Left ventricle myocardium inferior (tissue), 1 donor: ENCODE data around the gene CDKL1. TPM values are rescaled to one million over a fixed set of nuclear protein-coding genes. Genes with fewer than 3 reads are reported as not detected.

Source experiments
- DNase-seq: peaks from one replicate; pipeline ENCODE4 v3.0.0-alpha.2; 2020
- H3K27ac ChIP-seq: fragments of 200-600 bp; replicated peaks from 2 replicates; pipeline ENCODE4 v1.8.0; 2021
- H3K27me3 ChIP-seq: fragments of 200-600 bp; 2 replicates; pipeline ENCODE4 v1.8.0; 2021; ENCODE audit warnings: low read depth
- H3K36me3 ChIP-seq: fragments of 200-600 bp; 2 replicates; pipeline ENCODE4 v1.8.0; 2021
- H3K4me1 ChIP-seq: fragments of 200-600 bp; 2 replicates; pipeline ENCODE4 v1.8.0; 2021
- H3K4me3 ChIP-seq: fragments of 200-600 bp; 2 replicates; pipeline ENCODE4 v1.8.0; 2021; ENCODE audit warnings: mild to moderate bottlenecking, moderate library complexity
- H3K9me3 ChIP-seq: fragments of 200-600 bp; replicated peaks from 2 replicates; pipeline ENCODE4 v1.8.0; 2021
- CTCF ChIP-seq: fragments of 200-600 bp; IDR thresholded peaks from 2 replicates; pipeline ENCODE4 v1.8.0; 2021; ENCODE audit warnings: antibody characterized with exemption, mild to moderate bottlenecking, borderline replicate concordance
- intact Hi-C: fragments of 100-400 bp; cut with micrococcal nuclease; formaldehyde crosslinking; loops from one replicate; pipeline ENCODE4 v1.11.0; 2022
- total RNA-seq: library from RNA; stranded (reverse); fragmentation: NEBNext Ultra II Directional; extraction: Animal tissue kit (Norgen Biotek cat#: 25700); gene quantifications from one replicate; pipeline ENCODE4 v1.2.1, GENCODE V29; 2021
- donor health status: DM: no; HTN: yes; CAD: no; lungs with severe emphysema.

Gene CDKL1
- total RNA-seq, 1 donor from 2014 or later: 1.3 TPM

GRCh38 chr14:50334211-50334610, 62.5 kb downstream of the CDKL1 start:
- Histone ChIP-seq H3K36me3 (peaks cover 4% of the 10 kb centered on the region), H3K9me3 (no peaks in the 10 kb centered on the region), H3K4me3 (no peak overlapping the region), H3K27ac (peak overlapping the region; percentile 83), H3K4me1 (peaks cover 48% of the 10 kb centered on the region), H3K27me3 (no peaks in the 10 kb centered on the region)
- intact Hi-C loops: no loop called here
- TF ChIP-seq CTCF: no peak
- no peak for DNase-seq

DNA sequence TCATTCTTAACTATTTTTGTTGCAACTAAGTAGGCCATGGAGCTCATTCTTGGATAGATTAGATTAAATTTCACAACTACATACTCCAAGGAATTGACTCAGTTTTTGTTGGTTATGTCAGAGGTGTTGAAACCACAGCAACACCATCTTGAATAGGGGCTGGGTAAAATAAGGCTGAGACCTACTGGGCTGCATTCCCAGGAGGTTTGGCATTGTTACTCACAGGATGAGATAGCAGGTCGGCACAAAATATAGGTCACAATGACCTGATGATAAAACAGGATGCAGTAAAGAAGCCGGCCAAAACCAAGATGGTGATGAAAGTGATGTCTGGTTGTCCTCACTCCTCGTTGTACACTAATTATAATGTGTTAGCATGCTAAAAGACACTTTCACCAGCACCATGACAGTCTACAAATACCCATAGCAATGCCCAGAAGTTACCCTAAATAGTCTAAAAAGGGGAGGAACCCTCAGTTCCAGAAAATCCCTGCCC, 63.6 kb downstream of the CDKL1 start:
- peak; percentile 48 for DNase-seq
- TF ChIP-seq CTCF: no peak
- H3K4me3 ChIP-seq: no peak overlapping the region
- peaks cover 13% of the 10 kb centered on the region for H3K36me3 ChIP-seq
- peak overlapping the region; percentile 62 for H3K27ac ChIP-seq
- no peaks in the 10 kb centered on the region for H3K27me3 ChIP-seq
- peaks cover 48% of the 10 kb centered on the region for H3K4me1 ChIP-seq
- H3K9me3 ChIP-seq: no peaks in the 10 kb centered on the region
- intact Hi-C loops: no loop called here

DNA sequence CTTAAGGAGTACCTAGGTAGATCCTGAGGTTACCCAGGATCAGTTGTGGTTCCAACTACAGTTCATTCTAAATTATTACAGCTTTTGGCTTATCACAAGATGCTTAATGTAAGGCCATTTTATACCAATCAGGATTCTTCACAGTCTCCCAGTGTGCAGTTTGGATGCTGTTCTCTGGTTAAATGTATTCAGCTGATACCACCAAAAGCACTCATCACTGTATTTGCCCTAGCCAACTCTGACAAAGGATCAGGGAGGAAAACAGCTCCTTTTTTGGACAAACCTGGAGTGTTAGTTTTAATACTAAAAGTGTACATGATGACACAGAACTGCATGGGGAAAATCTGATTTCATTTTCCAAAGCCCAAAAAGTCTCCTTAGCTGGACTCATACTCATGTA, 65.1 kb downstream of the CDKL1 start:
- Histone ChIP-seq H3K27me3 (no peaks in the 10 kb centered on the region), H3K36me3 (peaks cover 13% of the 10 kb centered on the region), H3K4me3 (no peak overlapping the region), H3K9me3 (no peaks in the 10 kb centered on the region), H3K27ac (no peak overlapping the region), H3K4me1 (peaks cover 43% of the 10 kb centered on the region)
- intact Hi-C loops: no loop called here
- no peak for TF ChIP-seq CTCF
- no peak for DNase-seq

GRCh38 chr14:50321009-50321660, 75.5 kb downstream of the CDKL1 start:
- peak; percentile 24 for DNase-seq

GRCh38 chr14:50320283-50320682, 76.4 kb downstream of the CDKL1 start:
- DNase-seq: no peak
- Histone ChIP-seq H3K27me3 (no peaks in the 10 kb centered on the region), H3K27ac (peak overlapping the region; percentile 73), H3K9me3 (no peaks in the 10 kb centered on the region), H3K36me3 (peaks cover 22% of the 10 kb centered on the region), H3K4me1 (peaks cover 24% of the 10 kb centered on the region), H3K4me3 (no peak overlapping the region)
- TF ChIP-seq CTCF: no peak
- intact Hi-C loops: loop anchor here (2.0 to 10.0 kb wide), 2 partner anchors 75 to 211 kb away; partner anchors contain the start of gene CDKL1

More at GRCh38 chr14:50321009-50321660, 75.5 kb downstream of the CDKL1 start:
- Histone ChIP-seq H3K4me1 (peaks cover 24% of the 10 kb centered on the region), H3K27me3 (no peaks in the 10 kb centered on the region), H3K9me3 (no peaks in the 10 kb centered on the region), H3K27ac (peak overlapping the region; percentile 73), H3K36me3 (peaks cover 28% of the 10 kb centered on the region), H3K4me3 (peak overlapping the region; percentile 36)
- intact Hi-C loops: loop anchor here (2.0 to 10.0 kb wide), 2 partner anchors 74 to 210 kb away; partner anchors contain the start of gene CDKL1
- peak; percentile 94 for TF ChIP-seq CTCF
